ENCODE measurements around the gene CASP9. TPM values are rescaled to one million over a fixed set of nuclear protein-coding genes. Genes with fewer than 3 reads are reported as not detected.
"Not testable (repeated sequence)": the region's sequence is repeated elsewhere in the genome, so short reads cannot be mapped to it uniquely, and the experiment has no call there.

The CASP9 gene
- total RNA-seq, 1 donor from 2014 or later, result 4.2 TPM

- not testable (repeated sequence) for DNase-seq (ENCODE audit: low read depth, low spot score)
These were observed 54.1 kb downstream of the CASP9 start for GRCh38 chr1:15469821-15470448.

GRCh38 chr1:15469361-15469760 is 54.7 kb downstream of the CASP9 start:
- no peak for DNase-seq (ENCODE audit: low read depth, low spot score)

GRCh38 chr1:15468145-15468544 is 55.9 kb downstream of the CASP9 start:
- DNase-seq (ENCODE audit: low read depth, low spot score), result no peak

GRCh38 chr1:15466955-15467625 is 56.9 kb downstream of the CASP9 start:
- DNase-seq (ENCODE audit: low read depth, low spot score), result not testable (repeated sequence)

GRCh38 chr1:15465674-15466073 is 58.3 kb downstream of the CASP9 start:
- no peak for DNase-seq (ENCODE audit: low read depth, low spot score)

- not testable (repeated sequence) for DNase-seq (ENCODE audit: low read depth, low spot score)
These were observed 60.1 kb downstream of the CASP9 start for GRCh38 chr1:15463926-15464322.

- not testable (repeated sequence) for DNase-seq (ENCODE audit: low read depth, low spot score)
These were observed 60.8 kb downstream of the CASP9 start for GRCh38 chr1:15463064-15463800.

GRCh38 chr1:15460708-15461095 is 63.3 kb downstream of the CASP9 start:
- DNase-seq (ENCODE audit: low read depth, low spot score), result no peak

- no peak for DNase-seq (ENCODE audit: low read depth, low spot score)
These were observed 64.0 kb downstream of the CASP9 start for GRCh38 chr1:15459771-15460707.

GRCh38 chr1:15458388-15458787 is 65.6 kb downstream of the CASP9 start:
- DNase-seq (ENCODE audit: low read depth, low spot score), result not testable (repeated sequence)

GRCh38 chr1:15457585-15457984 is 66.4 kb downstream of the CASP9 start:
- no peak for DNase-seq (ENCODE audit: low read depth, low spot score)

- DNase-seq (ENCODE audit: low read depth, low spot score), result no peak
These were observed 67.6 kb downstream of the CASP9 start, which contains the start of gene CELA2A for GRCh38 chr1:15456313-15456954. Gene CELA2A, plus strand, starts transcription at chr1:15456732. Its CDS starts 22 bp downstream, at chr1:15456754.

- no peak for DNase-seq (ENCODE audit: low read depth, low spot score)
These were observed 68.5 kb downstream of the CASP9 start for GRCh38 chr1:15455522-15455921.

GRCh38 chr1:15454256-15454655 is 69.8 kb downstream of the CASP9 start:
- DNase-seq (ENCODE audit: low read depth, low spot score), result no peak

- DNase-seq (ENCODE audit: low read depth, low spot score), result no peak
These were observed 70.3 kb downstream of the CASP9 start for GRCh38 chr1:15453734-15454133.

- no peak for DNase-seq (ENCODE audit: low read depth, low spot score)
These were observed 71.0 kb downstream of the CASP9 start for GRCh38 chr1:15452866-15453571.

GRCh38 chr1:15452216-15452615 is 71.8 kb downstream of the CASP9 start:
- DNase-seq (ENCODE audit: low read depth, low spot score), result no peak

GRCh38 chr1:15451014-15451722 is 72.8 kb downstream of the CASP9 start:
- no peak for DNase-seq (ENCODE audit: low read depth, low spot score)

- no peak for DNase-seq (ENCODE audit: low read depth, low spot score)
These were observed 74.4 kb downstream of the CASP9 start for GRCh38 chr1:15449567-15449966.

All from pulmonary artery endothelial cell (primary cell).